GM19455 (cell line): ENCODE data around the gene KCTD4.
"Not testable (repeated sequence)": the region's sequence is repeated elsewhere in the genome, so short reads cannot be mapped to it uniquely, and the experiment has no call there.

Experiments
- ATAC-seq: cut with Tn5 transposase; IDR thresholded peaks from one replicate; pipeline ENCODE4 v1.9.1; 2021; ENCODE audit not compliant: unreplicated experiment

Gene KCTD4

GRCh38 chr13:45200701-45201232 is at the start of gene KCTD4:
Gene KCTD4, minus strand, starts transcription at chr13:45201045. Its CDS starts 6,478 bp downstream, at chr13:45194567.
- no peak for ATAC-seq

DNA sequence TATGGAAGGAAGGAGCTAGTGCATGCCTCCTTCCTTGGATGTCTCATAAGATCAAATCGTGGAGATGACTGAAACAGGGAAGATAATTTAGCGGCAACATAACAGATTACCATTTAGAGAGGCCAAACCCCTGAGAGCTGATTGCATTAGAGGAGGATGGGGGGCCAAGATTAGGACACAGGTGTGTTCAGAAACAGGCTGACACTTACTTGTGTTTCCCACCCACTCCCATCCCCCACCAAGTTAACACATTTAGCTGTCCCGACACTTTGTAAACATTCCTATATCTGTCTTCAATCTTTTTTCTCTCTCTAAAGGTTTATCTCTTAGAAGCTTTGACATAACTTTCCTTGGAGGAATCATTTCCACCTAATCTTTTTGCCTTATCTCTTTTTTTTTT is 48.8 kb upstream of the KCTD4 start:
- ATAC-seq = no peak

DNA sequence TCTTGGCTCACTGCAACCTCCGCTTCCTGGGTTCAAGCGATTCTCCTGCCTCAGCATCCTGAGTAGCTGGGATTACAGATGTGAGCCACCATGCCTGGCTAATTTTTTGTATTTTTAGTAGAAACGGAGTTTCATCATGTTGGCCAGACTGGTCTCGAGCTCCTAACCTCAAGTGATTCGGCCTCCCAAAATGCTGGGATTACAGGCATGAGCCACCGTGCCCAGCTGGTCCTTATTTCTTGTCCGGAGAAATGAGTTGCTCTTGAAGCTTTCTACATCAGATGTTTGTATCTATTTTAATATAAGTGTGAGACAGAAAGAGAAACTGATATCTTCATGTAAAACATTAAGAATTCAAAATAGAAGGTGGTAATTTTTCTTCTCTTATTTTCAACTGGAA is 43.9 kb upstream of the KCTD4 start:
- ATAC-seq = not testable (repeated sequence)

GRCh38 chr13:45243077-45243476 is 42.2 kb upstream of the KCTD4 start:
- no peak for ATAC-seq

GRCh38 chr13:45242524-45242923 is 41.7 kb upstream of the KCTD4 start:
- no peak for ATAC-seq

- no peak for ATAC-seq
Observed at GRCh38 chr13:45242070-45242469, 41.2 kb upstream of the KCTD4 start.

DNA sequence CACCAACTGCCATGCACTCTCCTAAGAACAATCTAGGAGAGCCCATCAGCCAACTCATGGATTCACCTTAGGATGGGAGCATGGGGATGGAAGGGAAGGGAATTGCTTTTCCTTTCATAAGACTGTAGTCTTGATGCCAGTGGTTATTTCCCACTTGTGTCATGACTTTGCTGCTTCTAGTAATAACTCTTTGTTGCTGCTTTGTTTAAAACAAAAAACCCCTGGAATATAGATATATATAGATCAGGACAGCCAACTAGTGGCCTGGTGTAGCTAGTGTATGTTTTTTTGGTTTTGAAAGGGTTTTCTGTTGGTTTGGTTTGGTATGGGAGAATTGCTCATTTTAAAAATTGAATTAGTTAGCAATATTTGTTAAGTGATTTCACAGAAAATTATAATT is 39.3 kb upstream of the KCTD4 start:
- ATAC-seq = no peak

- no peak for ATAC-seq
Observed at GRCh38 chr13:45238945-45239795, 38.3 kb upstream of the KCTD4 start.

GRCh38 chr13:45232591-45232990 is 31.7 kb upstream of the KCTD4 start:
- no peak for ATAC-seq

- no peak for ATAC-seq
Observed at GRCh38 chr13:45231722-45232121, 30.9 kb upstream of the KCTD4 start.

DNA sequence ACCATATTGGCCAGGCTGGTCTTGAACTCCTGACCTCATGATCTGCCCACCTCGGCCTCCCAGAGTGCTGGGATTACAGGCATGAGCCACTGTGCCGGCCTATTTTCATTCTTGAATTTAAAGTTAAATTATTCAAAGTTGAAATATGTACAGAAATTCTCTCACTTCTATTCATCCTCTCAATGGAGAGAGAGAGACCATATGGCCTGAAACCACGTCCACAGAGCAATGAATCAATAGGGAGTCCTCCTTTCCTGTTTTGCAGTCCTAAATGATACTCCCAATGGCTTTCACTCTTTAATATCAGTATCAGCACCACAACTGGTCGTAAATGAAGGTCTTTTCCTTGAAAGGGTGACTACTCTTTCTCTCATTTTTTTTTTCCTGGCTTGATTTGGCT is 30.5 kb upstream of the KCTD4 start:
- ATAC-seq = no peak

DNA sequence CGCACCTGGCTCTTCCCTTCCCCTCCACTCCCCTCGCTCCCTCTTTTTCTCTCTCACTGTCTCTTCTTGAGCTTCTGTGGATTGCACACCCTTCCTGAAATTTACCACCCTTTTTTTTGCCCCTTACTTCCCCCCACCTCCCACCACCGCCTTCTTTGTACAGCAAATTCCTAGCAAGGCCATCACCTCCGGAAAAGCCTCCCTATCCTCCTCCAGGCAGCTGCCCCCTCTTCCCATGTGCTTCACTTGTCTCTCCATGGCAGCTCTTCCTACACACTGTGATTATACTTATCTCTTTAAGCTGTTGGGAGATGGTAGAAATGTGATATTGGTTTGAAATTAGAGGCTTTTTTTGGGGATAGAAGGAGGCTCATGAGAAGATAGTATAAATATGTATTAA is 28.3 kb upstream of the KCTD4 start:
- ATAC-seq = no peak

DNA sequence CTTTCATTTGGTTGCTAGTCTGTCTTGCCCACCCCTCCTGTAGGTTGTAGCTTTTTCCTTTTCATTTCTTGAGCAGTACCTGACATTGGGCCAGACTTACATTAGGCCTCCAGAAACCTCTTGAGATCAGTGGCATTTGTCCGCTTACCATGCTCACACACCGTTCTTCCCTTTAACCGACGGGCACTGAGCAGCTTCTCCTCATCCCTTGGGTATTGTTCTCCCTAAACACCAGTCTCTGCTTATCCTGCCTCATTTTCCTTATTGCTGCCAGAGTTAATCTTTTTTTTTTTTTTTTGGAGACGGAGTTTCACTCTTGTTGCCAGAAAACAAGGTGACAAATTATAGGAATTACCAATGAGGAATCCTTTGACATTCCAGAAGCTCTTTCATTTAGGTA is 27.2 kb upstream of the KCTD4 start:
- ATAC-seq = no peak

GRCh38 chr13:45226024-45226423 is 25.2 kb upstream of the KCTD4 start:
- ATAC-seq = no peak

GRCh38 chr13:45225370-45225769 is 24.5 kb upstream of the KCTD4 start:
- ATAC-seq = no peak

- no peak for ATAC-seq
Observed at GRCh38 chr13:45224176-45224575, 23.3 kb upstream of the KCTD4 start.

DNA sequence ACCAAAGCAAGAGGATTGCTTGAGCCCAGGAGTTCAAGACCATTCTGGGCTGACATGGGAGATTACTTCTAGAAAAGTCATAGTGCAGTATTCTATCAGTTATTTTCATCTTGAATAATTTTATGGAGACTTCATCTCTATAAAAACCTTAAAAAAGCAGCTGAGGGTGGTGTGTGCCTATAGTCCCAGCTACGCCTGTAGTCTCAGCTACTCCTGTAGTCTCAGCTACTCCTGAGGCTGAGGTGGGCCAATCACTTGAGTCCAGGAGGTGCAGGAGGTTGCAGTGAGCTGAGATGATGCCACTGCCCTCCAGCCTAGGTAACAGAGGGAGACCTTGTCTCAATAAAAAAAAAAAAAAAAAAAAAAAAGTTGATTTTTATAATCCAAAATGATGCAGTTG is 22.1 kb upstream of the KCTD4 start:
- no peak for ATAC-seq

- ATAC-seq = no peak
Observed at GRCh38 chr13:45222516-45222915, 21.7 kb upstream of the KCTD4 start.

GRCh38 chr13:45220403-45220802 is 19.6 kb upstream of the KCTD4 start:
- no peak for ATAC-seq

- ATAC-seq = no peak
Observed at GRCh38 chr13:45219938-45220375, 19.1 kb upstream of the KCTD4 start.

DNA sequence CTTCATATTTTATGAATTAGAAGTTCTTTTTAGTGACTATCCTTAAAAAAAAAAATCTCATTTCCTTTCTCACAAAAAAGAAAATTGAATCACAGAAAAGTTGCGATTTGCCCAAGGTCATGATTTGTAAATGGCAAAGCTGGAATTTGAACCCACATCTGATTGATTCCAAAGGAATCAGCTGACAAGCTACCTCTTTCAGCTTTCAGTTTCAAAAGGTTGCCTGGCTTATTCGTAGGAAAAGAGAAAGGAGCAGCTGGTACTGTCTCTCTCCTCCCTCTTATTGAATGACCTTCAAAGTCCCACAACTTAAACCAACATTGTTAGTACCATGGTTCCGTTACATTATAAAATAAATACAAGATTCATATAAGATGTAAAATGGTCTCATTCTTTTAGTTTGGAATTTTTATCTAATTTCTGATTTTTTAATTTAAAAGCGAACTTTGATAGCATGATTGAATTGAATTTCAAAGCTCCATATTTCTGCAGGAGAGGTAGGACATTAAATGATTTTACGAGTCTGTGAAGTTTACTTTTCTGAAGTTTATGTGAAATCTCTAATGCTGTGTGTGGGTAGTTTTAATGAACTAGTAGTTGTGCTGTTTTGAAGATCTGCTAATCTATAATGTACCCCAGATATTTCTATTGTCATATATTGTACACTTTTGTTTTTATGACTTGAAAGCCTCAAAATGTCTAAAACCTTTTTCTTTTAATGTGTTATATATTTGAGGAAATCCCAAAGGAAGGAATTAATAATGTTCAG is 18.5 kb upstream of the KCTD4 start:
- no peak for ATAC-seq

GRCh38 chr13:45218689-45219088 is 17.8 kb upstream of the KCTD4 start:
- ATAC-seq = no peak
